ENCODE data around the gene LEPROT. TPM values are rescaled to one million over a fixed set of nuclear protein-coding genes. Genes with fewer than 3 reads are reported as not detected.

Gene LEPROT
- total and polyA plus RNA-seq, 2 of the 8 experiments (the other 6 are each of a cell fraction or from before 2014, with no cell fraction given): 25.7 to 27.2 TPM

- TF ChIP-seq HDAC6 (IDR thresholded peaks at IDR 0.05; ENCODE audit: low read depth, low read length) (no peak), CTBP2 (IDR thresholded peaks at IDR 0.05; ENCODE audit: borderline replicate concordance, insufficient read depth, insufficient read length, low read length) (no peak), RFX5 (IDR thresholded peaks at IDR 0.05; ENCODE audit: borderline replicate concordance, low read depth, low read length) (no peak), POU5F1 (IDR thresholded peaks at IDR 0.05; ENCODE audit: low read depth, low read length) (no peak), EGR1 (IDR thresholded peaks at IDR 0.05; ENCODE audit: borderline replicate concordance, low read depth, low read length) (no peak), CHD1 (IDR thresholded peaks at IDR 0.05; ENCODE audit: low read depth, low read length) (no peak), E2F6 (IDR thresholded peaks at IDR 0.05) (no peak)
These were observed 17.1 kb downstream of the LEPROT start (continued) for GRCh38 chr1:65437616-65438015.

Data from H1 (cell line).